ENCODE data around the gene LDLRAD4. TPM values are rescaled to one million over a fixed set of nuclear protein-coding genes. Genes with fewer than 3 reads are reported as not detected.

The LDLRAD4 gene
- polyA plus RNA-seq, 1 of the 3 experiments (the other 2 are of a cell fraction): 0.16 TPM

DNA sequence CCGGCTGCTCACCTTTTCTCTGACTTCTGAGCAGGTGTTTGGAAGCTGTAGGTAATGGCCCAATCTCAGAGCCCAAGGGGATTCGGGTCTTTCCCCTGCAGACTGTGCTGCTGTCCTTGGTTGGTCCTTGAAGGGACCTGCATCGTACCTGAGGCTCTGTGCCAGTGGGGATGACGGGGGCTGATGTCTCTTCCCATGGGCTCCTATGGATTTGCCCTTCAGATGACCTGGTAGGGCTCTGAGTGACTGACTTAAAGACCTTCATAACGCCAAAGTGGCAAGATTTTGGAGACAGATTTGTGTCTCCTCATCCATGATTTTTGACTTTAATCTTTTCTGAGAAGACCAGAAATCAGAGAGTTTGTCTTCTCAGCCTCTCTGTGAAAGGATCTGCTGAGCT lies 341.7 kb downstream of the LDLRAD4 start:
- H4K20me1 ChIP-seq (ENCODE audit: insufficient read depth): no peaks in the 10 kb centered on the region
- ChIA-PET CTCF (interaction anchor here (1.4 to 9.5 kb wide), 4 partner anchors 11 to 344 kb away, joined by 3 to 79 read pairs (median 14); no protein-coding TSS in a partner anchor), POLR2A (interaction anchor here (1.4 kb wide), 1 partner anchor 21 kb away, joined by 3 read pairs; no protein-coding TSS in a partner anchor)
- no peak overlapping the region for H3K9ac ChIP-seq
- no peaks in the 10 kb centered on the region for H3K9me3 ChIP-seq
- H3K4me3 ChIP-seq (ENCODE audit: low read depth in 2 of 2, low read length in 1 of 2): no peak overlapping the region
- H3K9me2 ChIP-seq: no peaks in the 10 kb centered on the region
- no peak overlapping the region for H3K4me2 ChIP-seq
- 37% methylated on average over 3 of the region's 5 CpGs for WGBS (ENCODE audit: low lambda C conversion rate)
- no peaks in the 10 kb centered on the region for H3K36me3 ChIP-seq (replicated peaks in 1 of 2; ENCODE audit: control insufficient read depth in 1 of 2, insufficient read depth in 2 of 2, low read length in 1 of 2)
- no peak overlapping the region for H3K27ac ChIP-seq (ENCODE audit: low read depth in 2 of 2, low read length in 1 of 2)
- H2AFZ ChIP-seq (ENCODE audit: low read depth): no peak overlapping the region
- H3K27me3 ChIP-seq (ENCODE audit: insufficient read depth): no peaks in the 10 kb centered on the region
- peaks cover 0 to 12% of the 10 kb centered on the region in 2 experiments; a peak in 1 of 4 replicates for H3K4me1 ChIP-seq (ENCODE audit: control insufficient read depth in 1 of 2, insufficient read depth in 2 of 2, low read depth in 1 of 2, low read length in 1 of 2)
- DNase-seq: no peak
- no peak for TF ChIP-seq MXI1 (IDR thresholded peaks at IDR 0.05; ENCODE audit: low read depth, low read length)
- no peak for TF ChIP-seq RAD21 (IDR thresholded peaks at IDR 0.05; ENCODE audit: low read length)
- no peak for TF ChIP-seq ZBTB33 (IDR thresholded peaks at IDR 0.05; ENCODE audit: borderline replicate concordance, low read depth)
- TF ChIP-seq TAF1 (IDR thresholded peaks at IDR 0.05; ENCODE audit: borderline replicate concordance, low read depth, low read length): no peak
- no peak for TF ChIP-seq FOXJ3 (CRISPR knock-in tag; IDR thresholded peaks at IDR 0.05)
- no peak for TF ChIP-seq FOXM1 (IDR thresholded peaks at IDR 0.05; ENCODE audit: low read depth)
- no peak for TF ChIP-seq EP300 (IDR thresholded peaks at IDR 0.05; ENCODE audit: borderline replicate concordance in 1 of 2, low read depth in 1 of 2, low read length in 1 of 2)
- TF ChIP-seq YY1 (IDR thresholded peaks at IDR 0.05; ENCODE audit: low read depth): no peak
- TF ChIP-seq RCOR1 (IDR thresholded peaks at IDR 0.05; ENCODE audit: low read length): no peak
- H3K79me2 ChIP-seq (ENCODE audit: insufficient read depth): no peaks in the 10 kb centered on the region
- no peaks in the 10 kb centered on the region for H3F3A ChIP-seq (replicated peaks; ENCODE audit: insufficient read depth)

GRCh38 chr18:13562494-13563029 lies 344.0 kb downstream of the LDLRAD4 start:
- WGBS (ENCODE audit: low lambda C conversion rate): 65% methylated on average over 11 of the region's 11 CpGs
- H3F3A ChIP-seq (replicated peaks; ENCODE audit: insufficient read depth): no peaks in the 10 kb centered on the region

More at GRCh38 chr18:13562494-13563029, 344.0 kb downstream of the LDLRAD4 start:
- Histone ChIP-seq H3K4me3 (ENCODE audit: low read depth in 2 of 2, low read length in 1 of 2) (no peak overlapping the region), H3K27ac (ENCODE audit: low read depth in 2 of 2, low read length in 1 of 2) (no peak overlapping the region), H3K36me3 (replicated peaks in 1 of 2; ENCODE audit: control insufficient read depth in 1 of 2, insufficient read depth in 2 of 2, low read length in 1 of 2) (no peaks in the 10 kb centered on the region), H3K9me3 (no peaks in the 10 kb centered on the region), H3K4me1 (ENCODE audit: control insufficient read depth in 1 of 2, insufficient read depth in 2 of 2, low read depth in 1 of 2, low read length in 1 of 2) (peaks cover 0 to 20% of the 10 kb centered on the region in 2 experiments; a peak in 1 of 4 replicates), H4K20me1 (ENCODE audit: insufficient read depth) (no peaks in the 10 kb centered on the region), H3K4me2 (no peak overlapping the region), H3K9ac (no peak overlapping the region), H3K79me2 (ENCODE audit: insufficient read depth) (no peaks in the 10 kb centered on the region), H3K27me3 (ENCODE audit: insufficient read depth) (no peaks in the 10 kb centered on the region), H2AFZ (ENCODE audit: low read depth) (no peak overlapping the region), H3K9me2 (no peaks in the 10 kb centered on the region)
- TF ChIP-seq USF1 (IDR thresholded peaks at IDR 0.05; ENCODE audit: borderline replicate concordance, low read depth) (no peak), MEF2A (IDR thresholded peaks at IDR 0.05; ENCODE audit: borderline replicate concordance, low read depth) (no peak), EP300 (IDR thresholded peaks at IDR 0.05; ENCODE audit: borderline replicate concordance in 1 of 2, low read depth in 1 of 2, low read length in 1 of 2) (no peak), YY1 (IDR thresholded peaks at IDR 0.05; ENCODE audit: low read depth) (no peak), RAD21 (IDR thresholded peaks at IDR 0.05; ENCODE audit: low read length) (no peak), GABPA (IDR thresholded peaks at IDR 0.05; ENCODE audit: low read depth) (no peak), NFIC (IDR thresholded peaks at IDR 0.05; ENCODE audit: borderline replicate concordance) (no peak), RCOR1 (IDR thresholded peaks at IDR 0.05; ENCODE audit: low read length) (no peak), TAF1 (IDR thresholded peaks at IDR 0.05; ENCODE audit: borderline replicate concordance, low read depth, low read length) (no peak), POLR2AphosphoS5 (IDR thresholded peaks at IDR 0.05; ENCODE audit: low read depth, low read length) (no peak), RXRA (IDR thresholded peaks at IDR 0.05; ENCODE audit: borderline replicate concordance, low read depth) (no peak), FOXM1 (IDR thresholded peaks at IDR 0.05; ENCODE audit: low read depth) (no peak), ZBTB33 (IDR thresholded peaks at IDR 0.05; ENCODE audit: borderline replicate concordance, low read depth) (no peak), EZH2phosphoT487 (IDR thresholded peaks at IDR 0.05; ENCODE audit: borderline replicate concordance, low read depth) (no peak), SMC3 (IDR thresholded peaks at IDR 0.05; ENCODE audit: low read depth, low read length) (no peak), FOSL2 (IDR thresholded peaks at IDR 0.05; ENCODE audit: borderline replicate concordance, low read depth) (no peak), TCF12 (IDR thresholded peaks at IDR 0.05) (no peak)
- TF ChIP-seq, protein P1, sequence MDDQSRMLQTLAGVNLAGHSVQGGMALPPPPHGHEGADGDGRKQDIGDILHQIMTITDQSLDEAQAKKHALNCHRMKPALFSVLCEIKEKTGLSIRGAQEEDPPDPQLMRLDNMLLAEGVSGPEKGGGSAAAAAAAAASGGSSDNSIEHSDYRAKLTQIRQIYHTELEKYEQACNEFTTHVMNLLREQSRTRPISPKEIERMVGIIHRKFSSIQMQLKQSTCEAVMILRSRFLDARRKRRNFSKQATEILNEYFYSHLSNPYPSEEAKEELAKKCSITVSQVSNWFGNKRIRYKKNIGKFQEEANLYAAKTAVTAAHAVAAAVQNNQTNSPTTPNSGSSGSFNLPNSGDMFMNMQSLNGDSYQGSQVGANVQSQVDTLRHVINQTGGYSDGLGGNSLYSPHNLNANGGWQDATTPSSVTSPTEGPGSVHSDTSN (IDR thresholded peaks at IDR 0.05): no peak
- DNase-seq: no peak
- ChIA-PET POLR2A (no interaction called here), CTCF (interaction anchor here (0.6 to 9.5 kb wide), 5 partner anchors 12 to 876 kb away, joined by 3 to 79 read pairs (median 3); no protein-coding TSS in a partner anchor)

Measured in SK-N-SH (cell line).